NCI-H2107 (cell line): Measurements from ENCODE around the gene PPP3CA.

ENCODE experiments used
- DNase-seq: peaks from one replicate; lab custom pipeline; 2025; lab: John Stamatoyannopoulos, UW

Gene PPP3CA

DNA sequence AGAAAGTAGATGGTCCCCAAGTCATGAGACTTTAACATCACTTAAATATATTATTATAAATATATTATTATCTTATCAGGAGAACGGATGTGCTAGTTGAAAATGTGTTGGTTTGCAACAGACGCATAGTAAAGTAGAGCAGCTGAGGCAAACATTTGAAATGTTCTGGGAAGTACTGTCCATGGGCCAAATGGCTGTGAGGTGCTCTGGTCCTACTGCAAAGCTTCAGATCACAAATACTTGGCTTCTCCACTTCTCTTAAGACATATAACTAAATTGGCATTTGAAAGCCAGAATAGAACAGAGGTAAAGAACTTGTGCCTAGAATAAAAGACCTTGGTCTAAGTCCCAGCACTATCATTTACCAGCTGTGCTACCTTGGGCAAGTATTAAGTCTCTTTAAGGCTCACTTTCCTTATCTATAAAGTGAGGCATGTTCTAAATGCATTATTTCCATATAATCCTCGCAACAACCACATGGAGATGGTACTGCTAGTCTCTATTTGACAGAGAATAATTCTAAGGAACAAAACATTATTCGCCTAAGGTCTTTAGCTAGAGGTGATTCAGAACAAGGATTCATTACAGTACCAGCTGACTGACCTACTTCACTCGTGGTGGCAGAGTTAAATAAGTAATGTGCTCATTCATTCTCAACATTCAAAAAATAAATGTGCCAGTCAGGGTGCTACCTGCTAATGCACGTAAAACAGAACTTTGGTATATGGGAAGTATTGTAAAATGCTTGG lies 297.1 kb downstream of the PPP3CA start:
- no peak for DNase-seq

DNA sequence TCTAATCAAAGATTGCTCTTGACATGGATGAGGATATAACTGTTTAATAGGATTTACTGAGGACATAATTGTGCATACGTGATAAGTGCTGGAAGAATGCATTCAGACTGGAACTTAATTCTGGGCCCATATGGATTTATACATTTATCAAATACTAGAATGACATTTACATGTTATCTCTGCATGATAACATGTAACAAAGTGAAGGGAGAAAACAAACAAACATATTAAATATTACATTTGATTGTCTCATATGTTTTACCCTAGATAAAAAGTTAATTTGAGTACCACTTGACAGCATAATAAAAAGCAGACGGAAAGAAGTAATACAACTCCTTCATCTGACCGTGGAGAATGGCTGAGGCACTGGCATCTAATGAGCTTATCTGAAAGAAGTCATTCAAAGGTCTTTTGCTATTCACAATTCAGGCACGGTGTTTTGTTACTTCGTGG lies 297.8 kb downstream of the PPP3CA start:
- no peak for DNase-seq

DNA sequence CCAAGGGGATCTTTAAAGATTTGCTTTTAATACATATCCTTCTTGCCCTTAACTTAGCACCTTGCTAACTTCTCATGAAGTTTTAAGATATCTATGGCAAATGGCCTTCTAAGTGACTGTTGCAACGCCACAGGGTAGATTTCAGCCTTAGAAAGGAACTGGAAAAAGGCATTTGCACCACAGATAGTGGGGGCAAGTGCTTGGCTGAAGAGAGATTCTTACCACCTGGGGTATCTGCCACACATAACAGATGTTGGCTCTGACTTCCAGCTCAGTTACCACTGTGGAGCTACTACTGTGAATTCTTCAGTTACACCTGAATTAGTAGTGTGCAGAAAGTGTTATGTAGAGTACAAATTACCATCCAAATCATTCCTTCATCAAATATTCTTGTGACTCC lies 302.6 kb downstream of the PPP3CA start:
- DNase-seq: no peak

DNA sequence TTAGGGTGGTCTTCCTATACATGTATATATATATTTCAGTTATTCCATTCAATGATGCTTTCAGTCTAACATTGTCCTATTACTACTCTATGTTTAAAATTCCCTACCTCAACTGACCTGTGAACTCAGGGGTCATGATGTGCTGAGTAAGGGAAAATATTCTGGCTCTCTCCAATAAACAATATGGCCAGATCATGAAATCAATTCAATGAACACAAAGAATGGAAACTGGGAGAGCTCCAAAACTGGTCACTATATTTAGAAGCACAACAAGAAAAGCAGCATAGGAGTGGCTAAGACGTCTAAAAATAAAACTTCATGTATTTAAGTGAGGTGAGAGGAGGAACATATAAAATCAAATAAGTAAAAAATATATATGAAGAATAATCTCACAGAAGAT lies 304.5 kb downstream of the PPP3CA start:
- DNase-seq: no peak

DNA sequence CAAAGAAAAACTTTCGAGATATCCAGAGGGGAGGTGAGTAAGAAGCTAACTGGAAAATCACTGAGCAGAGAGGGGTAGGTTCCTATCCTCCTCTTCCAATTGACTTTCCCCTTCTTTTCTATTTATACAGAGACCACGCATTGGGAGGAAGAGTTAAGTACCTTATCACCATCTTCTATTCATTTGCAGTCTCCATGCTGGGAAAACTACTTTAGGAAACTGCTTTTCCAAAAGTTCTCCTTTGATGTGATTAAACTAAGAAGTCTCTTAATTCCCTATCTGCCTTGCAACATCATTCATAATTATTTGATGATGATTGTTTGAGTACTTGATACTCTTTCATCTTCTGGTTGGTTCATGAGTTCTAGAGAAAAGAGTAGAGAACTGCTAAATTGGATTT lies 306.6 kb downstream of the PPP3CA start:
- no peak for DNase-seq

DNA sequence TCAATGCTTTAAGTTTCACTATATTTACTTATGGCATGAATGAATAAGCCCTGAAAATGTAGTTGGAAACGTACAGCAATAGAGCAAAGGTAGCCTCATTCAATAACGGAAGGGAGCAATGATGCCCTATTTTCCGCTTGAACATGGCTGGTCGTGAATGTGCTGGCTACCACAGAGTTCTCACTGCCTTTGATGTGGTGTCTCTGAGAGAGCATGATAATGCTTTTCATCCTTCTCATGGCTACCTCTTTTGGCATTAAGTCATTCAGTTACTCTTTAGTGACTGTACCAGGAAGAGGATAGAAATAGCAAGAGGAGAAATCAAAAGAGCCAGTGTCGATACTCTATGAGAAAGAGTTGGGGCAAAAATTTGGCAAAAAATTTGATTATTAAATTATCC lies 308.0 kb downstream of the PPP3CA start:
- DNase-seq: no peak

DNA sequence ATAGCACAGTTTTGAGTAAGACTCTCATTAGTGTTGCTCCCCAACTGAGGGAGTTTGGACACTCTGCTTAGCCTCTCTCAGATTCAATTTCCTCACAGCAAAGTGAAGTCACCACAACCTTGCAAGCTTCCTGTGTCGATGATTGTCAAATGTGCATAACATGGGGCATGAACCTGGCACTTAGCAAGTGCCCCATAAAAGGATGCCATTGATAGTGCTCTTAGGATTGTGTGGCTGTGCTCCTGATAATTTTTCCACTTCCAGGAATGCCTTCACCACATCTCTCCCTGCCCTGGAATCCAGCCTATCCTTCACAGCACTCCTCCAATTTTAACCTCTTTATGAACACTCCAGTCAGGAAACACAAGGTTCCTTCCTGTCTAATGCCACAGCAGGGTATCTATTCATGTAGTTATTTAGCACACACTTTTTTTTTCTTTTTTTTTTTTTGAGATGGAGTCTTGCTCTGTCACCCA lies 309.4 kb downstream of the PPP3CA start:
- DNase-seq: no peak

DNA sequence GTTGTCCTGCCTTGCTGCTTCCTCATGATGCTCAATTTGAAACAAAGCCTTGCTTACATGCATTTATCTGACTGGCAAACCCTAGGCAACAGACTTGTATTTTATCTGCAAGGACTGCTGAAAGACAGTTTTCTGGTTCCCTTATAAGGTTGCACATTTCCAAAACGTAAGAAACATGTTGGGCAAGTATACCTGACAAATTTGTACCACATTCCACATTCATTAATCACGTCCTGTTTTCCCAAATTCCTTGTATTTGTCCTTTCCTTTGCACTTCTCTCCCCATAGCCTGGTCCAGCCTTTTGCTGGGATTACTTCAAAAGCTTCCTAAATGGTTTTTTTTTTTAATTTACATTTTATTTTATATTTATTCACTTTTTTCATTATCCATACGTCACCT lies 310.1 kb downstream of the PPP3CA start:
- DNase-seq: no peak

DNA sequence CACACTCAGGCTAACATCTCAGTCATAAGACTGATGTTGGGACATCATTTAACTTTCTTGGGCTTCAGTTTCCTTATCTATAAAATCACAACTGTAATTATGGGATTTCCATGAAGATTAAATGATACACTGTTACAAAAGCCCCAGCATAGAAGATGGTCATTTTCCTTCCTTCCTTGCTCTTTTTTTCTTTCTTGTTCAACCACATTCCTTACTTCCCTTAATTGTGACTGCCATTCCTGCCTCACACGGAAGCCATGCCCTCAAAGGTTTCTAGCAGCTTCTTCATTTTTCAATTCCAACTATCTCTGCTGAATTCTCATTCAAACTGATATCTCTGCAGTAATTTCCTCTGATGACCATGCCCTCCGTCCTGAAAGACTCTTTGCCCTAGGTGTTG lies 311.8 kb downstream of the PPP3CA start:
- no peak for DNase-seq

DNA sequence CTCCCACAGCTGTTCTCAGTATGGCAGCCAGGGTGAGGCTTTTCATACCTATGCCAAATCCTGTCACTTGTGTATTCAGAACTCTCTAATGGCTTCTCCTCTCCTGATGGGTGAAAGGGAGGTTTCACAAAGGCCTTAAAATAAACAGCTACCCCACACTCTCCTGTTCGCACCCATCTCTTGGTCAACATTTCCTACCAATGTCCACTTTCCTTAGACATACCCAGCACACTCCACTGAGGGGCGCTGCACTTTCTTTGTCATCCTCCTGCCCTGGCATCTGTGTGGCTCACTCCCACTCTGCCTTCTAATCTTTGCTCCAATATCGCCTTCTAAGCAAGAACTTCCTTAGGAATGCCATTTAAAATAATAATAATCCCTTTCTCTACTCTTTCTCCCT lies 313.3 kb downstream of the PPP3CA start:
- DNase-seq: no peak

DNA sequence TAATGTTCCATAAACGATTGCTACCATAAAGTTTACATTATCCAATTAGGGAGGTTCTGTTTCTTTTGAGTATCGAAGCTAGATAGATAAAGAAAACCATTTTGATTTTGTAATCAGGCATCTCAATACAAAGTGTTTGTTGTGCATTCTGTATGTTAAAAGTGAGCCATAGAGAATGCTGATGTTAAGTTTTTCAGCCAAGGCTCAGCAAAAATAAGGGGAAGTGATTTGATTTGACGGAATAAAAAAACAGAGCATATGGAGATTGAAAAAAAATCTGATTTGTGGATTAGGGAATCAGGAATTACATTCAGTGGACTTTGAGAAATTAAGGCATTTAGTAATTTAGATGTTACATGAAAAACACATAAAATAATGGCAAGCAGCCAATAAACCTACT lies 314.8 kb downstream of the PPP3CA start:
- DNase-seq: no peak

DNA sequence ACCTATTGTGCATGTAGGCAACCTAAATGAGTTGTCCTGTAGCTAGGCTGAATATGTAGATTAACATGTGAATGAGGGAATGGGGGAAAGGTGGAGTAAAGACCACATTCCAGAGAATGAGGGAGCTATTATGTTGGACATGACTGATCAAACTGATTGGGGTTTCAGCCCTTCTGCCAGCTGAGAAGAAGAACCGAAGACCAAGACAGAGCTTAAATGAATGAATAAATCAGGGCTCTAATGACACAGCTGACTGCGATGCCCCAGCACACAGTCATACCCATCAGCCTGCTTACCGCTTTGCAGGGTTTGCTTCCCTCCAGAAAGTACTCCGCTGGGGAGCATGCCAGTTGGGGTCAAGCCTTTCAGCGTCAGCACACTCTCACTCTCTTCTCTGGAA lies 315.4 kb downstream of the PPP3CA start:
- no peak for DNase-seq

DNA sequence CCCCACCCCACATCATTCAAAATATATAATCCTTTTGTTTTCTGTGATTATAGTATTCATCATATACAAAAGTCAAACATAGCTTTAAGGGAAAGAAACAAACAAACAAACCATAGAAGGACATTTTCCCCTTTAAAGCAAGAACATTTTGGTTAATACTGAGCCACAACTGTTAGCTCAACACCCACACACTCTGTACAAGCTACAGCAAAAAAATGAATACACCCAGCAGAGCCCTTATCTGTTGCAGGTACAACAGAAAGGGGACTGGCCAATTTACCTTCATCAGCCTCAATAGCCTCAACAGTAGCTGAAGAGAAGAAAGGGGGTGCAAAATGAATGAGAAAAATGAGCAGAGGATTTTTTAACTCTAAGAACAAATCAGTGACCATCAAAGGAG lies 318.4 kb downstream of the PPP3CA start:
- no peak for DNase-seq

DNA sequence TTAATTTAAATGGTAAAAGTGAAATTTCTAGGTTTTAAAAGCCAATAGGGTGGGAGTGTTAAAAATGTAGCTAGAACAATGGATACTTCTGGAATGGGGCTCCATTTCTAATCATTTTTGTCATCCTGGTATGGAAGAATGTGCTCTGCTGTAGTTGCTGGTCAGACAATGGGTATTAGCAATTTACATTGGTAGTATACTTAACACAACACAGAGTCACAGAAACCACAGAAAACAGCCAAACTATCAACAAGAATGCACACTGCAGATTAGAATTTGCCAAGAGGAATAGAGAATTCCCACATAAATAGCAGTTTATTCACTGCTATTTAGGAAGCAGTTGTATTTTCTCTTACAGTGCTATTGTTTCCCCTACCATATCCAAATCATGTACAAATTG lies 319.6 kb downstream of the PPP3CA start:
- DNase-seq: no peak

DNA sequence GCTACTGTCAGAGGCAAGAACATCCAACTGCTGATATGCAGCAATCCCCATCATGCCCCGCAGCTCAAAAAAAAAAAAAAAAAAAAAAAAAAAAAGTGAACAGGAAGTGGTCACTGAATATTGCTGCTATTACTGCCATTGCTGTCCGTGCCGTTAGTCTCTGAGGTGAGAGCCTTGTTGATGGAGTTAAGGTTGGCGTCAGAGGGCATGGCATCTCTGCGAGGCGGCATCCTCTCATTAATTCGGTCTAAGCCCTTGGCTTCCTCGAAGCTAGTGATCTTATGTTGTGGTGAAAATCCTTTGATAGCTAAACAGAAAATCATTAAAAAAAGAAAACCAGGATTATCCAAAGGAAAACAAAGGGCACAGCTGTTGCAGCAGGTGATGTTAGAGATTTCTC lies 321.6 kb downstream of the PPP3CA start:
- DNase-seq: no peak

DNA sequence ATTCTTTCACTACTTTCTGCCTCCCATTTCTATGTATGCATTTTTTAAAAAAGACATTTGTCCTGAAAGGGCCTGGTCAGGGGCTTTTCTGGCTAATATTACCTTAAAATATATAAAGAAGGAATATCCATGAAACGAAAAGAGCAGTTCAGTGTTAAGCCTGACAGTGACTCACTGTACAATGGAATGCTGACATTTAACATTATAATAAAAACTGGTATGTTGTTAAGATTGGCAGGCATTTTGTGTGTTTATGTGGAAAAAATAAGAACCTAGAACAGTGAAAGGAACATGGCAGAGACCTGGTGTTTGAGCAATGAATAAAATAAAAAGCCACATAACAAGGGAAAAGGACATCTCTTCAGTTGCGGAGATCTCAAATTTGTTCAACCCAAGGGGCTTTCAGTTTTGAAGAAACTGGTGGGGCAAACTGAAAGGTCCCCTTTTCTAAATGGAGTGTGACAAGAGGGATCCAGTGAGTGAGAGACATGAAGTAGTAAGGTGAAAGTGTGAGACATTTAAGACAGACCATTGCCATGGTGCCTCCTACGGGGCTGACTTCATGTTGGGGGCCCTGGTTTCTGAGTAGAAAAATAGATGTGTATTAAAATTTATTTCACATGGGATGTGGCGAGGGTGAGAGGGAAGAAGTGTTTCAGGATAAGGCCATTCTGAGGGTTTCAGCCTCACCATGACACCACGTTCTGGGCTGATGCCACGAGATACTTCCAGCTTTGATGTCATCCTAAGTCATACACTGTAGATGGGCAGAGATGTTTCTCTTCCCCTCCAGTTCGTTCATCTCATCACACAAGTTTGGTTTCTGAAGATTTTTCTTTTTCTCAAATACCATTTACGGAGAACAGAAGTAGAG lies 324.9 kb downstream of the PPP3CA start:
- no peak for DNase-seq

DNA sequence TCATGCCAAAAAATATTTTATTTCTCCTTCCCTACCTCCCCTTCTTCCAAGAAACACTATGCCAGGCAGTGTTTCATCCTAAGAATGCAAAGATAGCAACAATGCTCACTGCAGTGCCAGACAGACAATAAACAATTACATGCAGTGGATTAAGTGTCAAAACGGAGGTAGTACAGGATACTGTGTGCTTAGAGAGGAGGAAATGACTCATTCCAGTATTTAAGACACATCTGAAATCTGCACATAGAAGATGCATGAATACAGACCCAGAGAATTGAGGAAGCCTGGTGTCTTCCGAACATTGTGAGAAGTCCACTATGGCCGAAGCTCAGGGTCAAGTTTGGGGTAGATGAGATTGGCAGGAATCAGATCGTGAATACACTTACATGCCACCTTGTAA lies 326.4 kb downstream of the PPP3CA start:
- DNase-seq: no peak

DNA sequence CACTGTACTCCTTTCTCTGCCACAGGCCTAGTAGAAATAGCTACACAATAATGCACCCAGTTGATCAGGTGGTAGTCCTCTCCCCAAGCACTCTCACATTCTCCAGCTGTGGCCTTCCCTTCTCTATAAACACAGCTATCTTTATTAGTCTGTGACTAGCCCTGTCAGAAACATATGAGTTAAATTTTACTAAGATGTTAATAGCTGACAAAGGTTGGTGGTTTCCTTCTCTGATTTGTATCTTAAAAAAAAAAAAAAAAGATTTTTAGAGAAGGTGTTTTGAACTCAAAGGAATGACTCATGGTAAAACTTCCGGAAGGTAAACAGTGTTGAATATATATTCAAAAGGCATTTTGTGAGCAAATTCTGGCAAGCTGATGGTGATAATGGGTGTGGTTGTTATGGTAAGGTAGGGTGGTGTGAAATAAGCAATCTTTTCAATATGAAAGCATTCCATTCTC lies 327.4 kb downstream of the PPP3CA start:
- no peak for DNase-seq

DNA sequence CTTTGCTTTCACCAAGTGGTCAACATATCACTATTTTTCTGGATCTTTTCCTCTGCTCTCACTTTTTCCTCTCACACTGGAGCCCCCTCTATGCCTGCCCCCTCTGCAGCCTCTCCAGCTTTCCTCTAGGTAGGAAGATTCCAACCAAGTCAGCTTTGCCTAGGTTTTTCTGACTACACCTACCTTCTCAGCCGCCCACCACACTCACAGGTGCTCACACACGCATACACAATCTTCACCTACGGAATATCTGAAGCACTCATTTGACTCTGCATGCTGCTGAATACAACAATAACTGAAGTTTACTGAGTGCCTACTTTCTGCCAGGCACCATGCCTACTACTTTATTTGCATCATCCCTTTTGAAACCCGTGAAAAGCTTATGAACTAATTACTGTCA lies 328.0 kb downstream of the PPP3CA start:
- DNase-seq: no peak

DNA sequence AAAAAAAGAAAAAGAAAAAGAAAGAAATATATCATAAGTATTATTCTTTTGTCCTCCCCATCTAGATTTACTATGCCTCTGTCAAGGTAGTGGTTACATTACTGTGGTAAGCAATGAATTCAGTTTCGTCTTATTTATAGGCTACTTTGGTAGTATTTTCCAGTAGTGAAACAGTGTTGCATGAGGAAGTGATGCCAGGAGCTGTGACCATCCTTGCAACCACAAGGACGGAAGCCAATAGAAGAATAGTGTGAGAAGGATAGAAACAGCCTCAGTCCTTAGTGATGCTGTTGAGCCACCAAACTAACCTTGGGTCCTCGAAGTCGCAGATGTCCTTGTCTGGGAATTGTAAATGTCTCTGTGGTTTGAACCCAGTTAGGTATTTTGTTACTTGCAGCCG lies 328.5 kb downstream of the PPP3CA start:
- no peak for DNase-seq

DNA sequence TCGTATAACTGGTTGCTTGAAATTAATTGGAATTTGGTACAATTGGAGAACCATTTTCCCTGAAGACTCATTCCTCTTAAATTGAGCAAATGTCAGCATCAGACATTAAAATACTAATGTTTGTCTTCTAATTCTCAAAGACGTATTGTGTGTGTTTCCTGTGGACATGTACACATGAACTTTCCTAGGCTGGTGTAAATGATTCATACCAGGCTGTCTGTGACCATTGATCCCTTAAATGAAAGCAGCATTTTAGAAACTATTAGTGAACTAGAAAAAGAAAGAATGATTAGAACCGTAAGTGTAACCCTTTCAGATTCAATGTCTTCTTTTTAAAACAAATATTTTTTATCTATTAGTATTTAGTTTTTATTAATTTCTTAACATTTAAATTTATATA lies 332.9 kb downstream of the PPP3CA start:
- no peak for DNase-seq

DNA sequence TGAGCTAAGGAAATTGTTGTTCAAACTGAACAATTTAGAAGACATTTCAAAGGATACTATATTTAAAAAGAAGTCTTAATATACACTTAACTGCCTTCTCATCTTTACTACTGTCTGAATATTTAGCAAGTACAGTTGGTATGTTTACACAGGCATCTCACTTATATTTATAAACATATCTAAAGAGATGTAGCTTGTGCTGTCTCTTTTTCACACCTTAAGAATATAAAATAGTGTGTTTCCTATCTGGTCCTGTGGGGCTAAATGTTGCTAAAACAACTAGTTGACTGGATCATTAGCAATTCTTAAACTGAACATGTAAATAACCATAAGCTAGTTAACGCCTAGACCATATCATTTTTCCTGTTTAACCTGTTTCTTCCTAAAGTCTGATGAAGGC lies 336.3 kb downstream of the PPP3CA start:
- no peak for DNase-seq

DNA sequence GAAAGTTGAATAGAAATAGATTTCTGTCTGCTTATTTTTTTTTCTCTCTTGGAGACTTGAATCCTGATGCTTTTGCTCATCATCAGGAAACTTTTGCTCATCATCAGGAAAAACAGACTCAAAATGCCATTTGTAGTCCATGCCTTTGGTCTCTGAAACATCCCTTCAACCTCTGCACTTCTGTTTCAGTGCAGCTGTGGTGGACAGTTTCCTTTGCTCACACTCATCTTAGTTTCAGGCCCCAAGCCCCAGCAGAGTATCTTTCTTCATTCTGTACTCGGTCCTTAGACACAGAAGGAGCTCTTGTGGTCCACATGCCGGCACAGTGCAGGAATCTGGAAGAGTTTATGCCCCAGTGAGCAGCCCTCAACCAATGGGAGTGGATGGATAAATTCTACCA lies 337.9 kb downstream of the PPP3CA start:
- DNase-seq: no peak
